GM21786 (cell line): ENCODE data around the gene MAGI2.

Experiments
- ATAC-seq: cut with Tn5 transposase; IDR thresholded peaks from one replicate; pipeline ENCODE4 v1.9.1; 2021; ENCODE audit not compliant: unreplicated experiment

The MAGI2 gene

GRCh38 chr7:78752554-78752953 lies 700.9 kb downstream of the MAGI2 start:
- ATAC-seq: no peak

DNA sequence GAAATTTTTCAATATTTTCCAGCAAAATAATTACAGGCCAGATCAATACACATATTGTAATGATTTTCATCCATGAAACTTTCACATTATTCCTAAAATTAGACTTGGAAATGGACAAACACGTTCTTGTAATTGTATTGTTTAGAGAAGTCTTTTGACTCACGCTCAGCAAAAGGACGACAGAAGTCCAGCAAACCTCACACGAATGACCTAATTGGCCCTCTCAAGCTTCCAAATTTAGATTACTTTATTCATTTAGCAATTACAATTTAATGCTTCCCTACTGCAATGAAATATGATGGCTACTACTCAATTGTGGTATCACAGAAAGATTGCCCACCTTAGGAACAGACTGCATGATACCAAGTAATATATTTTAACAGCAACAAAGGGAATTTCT lies 702.2 kb downstream of the MAGI2 start:
- ATAC-seq: no peak

DNA sequence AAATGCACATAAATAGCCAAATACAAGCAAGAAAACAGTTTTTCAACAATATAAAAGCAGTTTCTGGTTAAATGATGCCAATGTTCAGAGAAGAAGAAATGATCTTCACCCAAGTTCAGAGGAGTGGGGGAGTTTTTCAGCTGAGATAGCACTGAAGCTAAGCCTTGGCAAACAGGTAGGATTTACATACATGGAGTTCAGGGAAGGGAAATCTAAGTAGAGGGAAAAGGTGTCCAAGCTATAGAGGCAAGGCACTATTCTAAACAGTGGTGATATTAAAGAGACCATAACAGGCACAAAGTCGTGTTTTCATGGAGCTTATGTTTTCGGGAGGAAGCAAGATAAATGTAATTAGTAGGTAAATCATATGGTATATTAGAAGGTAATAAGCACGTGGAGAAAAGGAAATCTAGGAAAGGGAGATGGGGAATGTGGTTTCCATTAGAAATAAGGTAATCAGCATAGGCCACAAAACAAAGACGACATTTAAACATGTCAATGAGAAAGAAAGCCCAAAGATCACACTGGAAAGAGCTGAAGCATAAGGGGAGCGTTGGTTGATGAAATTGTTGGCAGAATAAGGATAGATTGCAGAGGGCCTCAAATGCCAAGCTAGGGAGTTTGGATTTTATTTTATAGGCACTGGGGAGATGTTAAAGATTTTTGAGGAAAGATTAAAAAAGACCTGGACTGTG lies 704.3 kb downstream of the MAGI2 start:
- ATAC-seq: no peak

- no peak for ATAC-seq
Observed at GRCh38 chr7:78747592-78747991, 705.9 kb downstream of the MAGI2 start.

- no peak for ATAC-seq
Observed at GRCh38 chr7:78746301-78746700, 707.2 kb downstream of the MAGI2 start.

DNA sequence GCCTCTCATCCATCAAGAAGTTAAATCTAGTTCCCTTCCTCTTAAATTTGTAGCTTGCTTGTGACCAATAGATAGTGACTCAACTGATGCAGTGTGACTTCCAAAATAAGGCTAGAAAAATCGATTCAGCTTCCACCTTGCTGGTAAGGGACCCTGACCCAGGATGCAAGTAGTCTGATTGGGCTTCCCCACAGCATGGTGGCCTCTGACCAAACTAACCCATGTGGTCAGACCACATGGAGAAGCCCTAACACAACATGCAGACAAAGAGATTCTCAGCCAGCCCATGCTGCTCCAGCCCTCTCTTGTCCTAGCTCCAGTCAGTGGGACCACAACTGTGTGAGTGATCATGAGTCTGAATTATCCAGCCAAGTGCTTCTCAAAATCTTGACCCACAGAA lies 710.8 kb downstream of the MAGI2 start:
- no peak for ATAC-seq

DNA sequence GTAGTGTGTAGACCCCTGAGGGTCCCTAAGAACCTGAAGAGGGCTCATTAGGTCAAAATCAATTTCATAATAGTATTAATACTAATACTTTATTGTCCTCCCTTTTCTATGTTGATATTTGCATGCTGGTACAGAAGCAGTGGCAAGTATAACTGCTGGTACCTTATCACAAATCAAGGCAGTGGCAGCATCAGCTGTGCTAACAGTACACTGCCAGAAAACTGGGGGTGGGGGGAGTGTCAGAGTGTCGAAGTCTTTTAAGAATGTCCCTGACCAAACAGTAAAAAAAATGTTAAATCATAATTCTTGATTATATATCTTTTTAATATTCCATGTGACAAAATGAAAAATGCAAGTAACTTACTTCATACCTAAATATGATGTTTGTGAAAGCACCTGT lies 716.9 kb downstream of the MAGI2 start:
- ATAC-seq: no peak

DNA sequence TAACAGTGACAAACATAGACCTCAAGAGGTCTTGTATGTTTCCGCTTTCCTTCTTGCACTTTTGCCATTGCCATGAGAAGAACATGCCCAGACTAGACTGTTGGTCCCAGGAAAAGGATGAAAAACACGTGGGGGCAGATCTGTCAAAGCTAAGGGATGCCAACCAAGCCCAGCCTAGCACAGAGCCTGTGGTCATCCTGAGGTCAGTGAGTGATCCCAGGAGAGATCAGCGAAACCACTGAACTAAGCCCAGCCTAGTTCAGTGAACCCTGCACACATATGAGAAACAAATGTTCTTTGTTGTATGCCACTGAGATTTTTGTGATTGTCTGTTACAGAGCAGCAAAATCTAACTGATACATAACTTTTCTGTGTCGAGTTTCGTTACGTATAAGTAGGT lies 718.8 kb downstream of the MAGI2 start:
- ATAC-seq: peak; percentile 63

DNA sequence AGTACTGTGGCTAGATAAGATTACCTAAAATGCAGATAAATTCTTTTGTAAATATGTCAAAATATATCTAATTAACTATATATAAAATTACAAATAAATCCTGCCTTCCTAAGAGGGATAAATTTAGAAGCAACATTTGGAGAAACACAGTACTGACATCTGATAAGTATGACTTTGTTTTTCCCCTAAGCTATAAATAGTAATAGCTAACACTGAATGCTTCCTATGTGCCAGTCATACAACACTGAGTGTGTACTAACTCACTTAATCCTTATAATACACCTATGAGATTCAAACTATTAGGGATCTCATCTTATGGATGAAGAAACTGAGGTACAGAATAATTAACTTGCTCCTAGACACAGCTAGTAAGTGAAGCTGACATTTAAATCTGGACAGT lies 733.4 kb downstream of the MAGI2 start:
- no peak for ATAC-seq

DNA sequence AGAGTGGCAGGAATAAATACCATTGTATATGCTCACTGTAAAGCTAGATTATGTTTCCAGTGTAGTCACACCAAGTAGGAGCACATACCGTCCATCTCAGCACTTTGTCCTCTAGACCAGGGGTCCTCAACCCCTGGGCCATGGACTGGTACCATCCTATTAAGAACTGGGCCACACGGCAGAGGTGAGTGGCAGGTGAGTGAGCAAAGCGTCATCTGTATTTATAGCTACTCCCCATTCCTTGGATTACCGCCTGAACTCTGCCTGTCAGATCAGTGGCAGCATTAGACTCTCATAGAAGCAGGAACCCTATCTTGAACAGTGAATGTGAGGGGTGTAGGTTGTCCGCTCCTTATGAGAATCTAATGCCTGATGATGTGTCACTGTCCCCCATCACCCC lies 735.3 kb downstream of the MAGI2 start:
- no peak for ATAC-seq

GRCh38 chr7:78716876-78717275 lies 736.6 kb downstream of the MAGI2 start:
- ATAC-seq: no peak

DNA sequence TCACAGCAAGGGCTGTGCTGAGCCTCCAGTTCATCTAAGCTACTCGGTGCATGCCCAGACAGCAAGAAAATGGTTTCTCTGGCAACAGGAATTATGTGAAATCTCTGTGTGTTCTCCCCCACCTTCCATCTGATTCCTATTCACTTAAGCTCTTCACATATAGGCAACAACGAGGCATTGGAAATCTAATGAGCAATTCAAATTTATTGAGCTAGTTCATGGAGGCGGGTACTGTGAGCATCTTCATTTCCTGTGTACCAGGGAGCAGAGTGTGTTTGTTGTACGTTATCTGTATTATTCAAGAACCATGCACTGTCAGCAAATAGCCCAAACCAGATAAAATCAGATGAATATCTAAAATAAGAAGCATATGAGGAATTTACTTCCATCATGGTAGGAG lies 739.1 kb downstream of the MAGI2 start:
- no peak for ATAC-seq

GRCh38 chr7:78712111-78712510 lies 741.4 kb downstream of the MAGI2 start:
- ATAC-seq: no peak

DNA sequence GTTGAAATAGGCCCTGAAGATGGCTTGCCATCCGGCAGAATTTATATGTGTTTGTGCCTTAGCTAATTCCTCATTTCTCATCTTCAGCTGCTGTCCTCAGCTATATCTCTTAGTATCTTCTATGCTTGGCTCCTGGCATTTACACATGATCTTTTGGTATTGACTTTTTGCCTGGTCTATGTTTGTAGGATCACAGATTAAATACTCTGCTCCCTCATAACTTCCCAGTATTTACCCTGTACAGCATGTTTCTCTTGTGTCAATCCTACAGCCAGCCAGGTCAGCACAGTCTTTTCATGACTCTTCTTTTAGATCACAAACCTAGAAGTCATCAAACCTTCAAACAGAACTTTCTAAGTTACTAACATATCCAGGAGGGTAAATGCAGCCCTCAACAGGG lies 743.8 kb downstream of the MAGI2 start:
- ATAC-seq: no peak

- no peak for ATAC-seq
Observed at GRCh38 chr7:78704504-78704903, 749.0 kb downstream of the MAGI2 start.

GRCh38 chr7:78703391-78703790 lies 750.1 kb downstream of the MAGI2 start:
- ATAC-seq: no peak

- no peak for ATAC-seq
Observed at GRCh38 chr7:78702770-78703169, 750.7 kb downstream of the MAGI2 start.

- ATAC-seq: no peak
Observed at GRCh38 chr7:78695826-78696225, 757.6 kb downstream of the MAGI2 start.

GRCh38 chr7:78691584-78691983 lies 761.9 kb downstream of the MAGI2 start:
- ATAC-seq: peak; percentile 51

DNA sequence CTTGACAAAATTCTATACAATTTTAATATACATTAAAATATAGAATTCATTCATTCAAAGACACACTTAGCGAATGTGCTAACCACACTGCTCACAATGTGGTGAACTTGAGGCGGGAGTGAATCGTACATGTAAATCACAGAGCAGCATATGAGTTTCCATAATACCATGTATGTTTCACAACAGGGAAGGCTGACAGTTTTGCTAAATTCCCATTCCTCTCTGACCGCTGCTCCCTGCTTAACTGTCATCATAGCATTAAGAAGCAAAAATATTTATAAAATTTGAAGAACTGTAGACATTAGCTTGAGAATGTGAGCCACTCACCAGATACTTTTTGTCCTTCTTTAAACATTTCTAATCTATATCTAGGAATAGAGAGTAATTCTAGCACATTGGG lies 763.3 kb downstream of the MAGI2 start:
- no peak for ATAC-seq

DNA sequence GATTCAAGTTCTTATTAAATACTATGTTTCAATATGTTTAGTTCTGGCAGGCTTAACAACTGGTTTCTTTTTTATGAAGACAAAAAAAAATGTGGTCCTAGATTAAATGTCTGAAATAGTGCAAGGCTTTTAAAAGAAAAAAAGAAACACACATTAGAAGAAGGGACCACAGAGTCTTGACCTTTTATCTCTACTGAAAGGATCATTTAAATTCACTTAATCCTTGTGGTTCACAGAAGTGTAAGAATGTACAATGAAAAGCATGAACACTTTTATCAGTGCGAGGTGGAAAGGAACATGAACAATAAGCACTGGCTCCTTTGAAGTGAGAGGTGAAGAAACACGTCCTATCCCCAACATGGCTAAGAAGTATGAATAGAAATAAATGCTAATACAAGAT lies 765.1 kb downstream of the MAGI2 start:
- no peak for ATAC-seq

DNA sequence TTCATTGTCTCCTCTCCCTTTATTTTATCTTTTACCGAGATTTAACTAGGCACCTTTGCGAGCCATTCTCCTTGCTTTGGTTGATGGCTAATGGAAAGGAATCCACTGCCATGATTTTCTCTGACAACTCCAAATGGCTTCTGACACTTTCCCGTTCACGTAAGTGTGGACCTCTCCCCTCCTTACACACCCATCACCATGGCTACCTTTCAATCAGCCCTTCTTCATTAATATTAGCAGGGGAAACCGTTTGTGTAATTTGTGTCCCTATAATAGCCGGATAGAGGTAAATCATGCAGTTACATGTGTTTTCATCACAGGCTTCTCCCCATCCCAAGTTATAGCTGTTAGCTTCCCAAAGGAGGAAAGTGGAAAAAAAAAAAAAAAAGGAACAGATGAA lies 767.3 kb downstream of the MAGI2 start:
- no peak for ATAC-seq

DNA sequence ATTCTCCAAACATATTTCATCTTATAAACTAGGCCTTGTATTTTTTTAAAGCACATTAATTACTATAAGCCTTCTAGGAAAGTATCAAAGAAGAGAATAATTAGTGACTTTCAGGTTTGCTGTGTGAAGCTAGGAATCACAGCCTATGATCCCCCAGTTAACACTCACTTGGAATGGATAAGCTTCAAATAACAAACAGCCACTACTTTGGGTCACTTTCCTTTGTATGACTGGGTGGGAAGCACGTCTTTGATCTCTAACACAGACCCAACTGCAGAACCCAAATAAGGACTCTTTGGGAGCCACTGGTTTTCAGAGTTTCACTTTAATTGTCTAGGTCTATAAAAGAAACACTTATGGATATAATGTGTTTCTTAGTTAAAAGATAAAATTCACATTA lies 769.3 kb downstream of the MAGI2 start:
- ATAC-seq: no peak
